HEK293 (cell line): Measurements from ENCODE around the gene GANAB.

Experiments used
- SETDB1 ChIP-seq: IDR thresholded peaks from one replicate; pipeline ENCODE4 v1.6.1; 2017; ENCODE audit warnings: mild to moderate bottlenecking, low read length, moderate library complexity, mixed read lengths; ENCODE audit not compliant: insufficient read length
- SP7 ChIP-seq: fragments of 450-650 bp; formaldehyde crosslinking; IDR thresholded peaks from 2 replicates; pipeline ENCODE4 v1.5.1; 2016; ENCODE audit warnings: missing biosample characterization, missing genetic modification characterization
- ZBTB1 ChIP-seq: fragments of 450-650 bp; formaldehyde crosslinking; IDR thresholded peaks from 2 replicates; pipeline ENCODE4 v1.5.1; 2016; ENCODE audit warnings: missing biosample characterization, missing genetic modification characterization
- ZBTB49 ChIP-seq: fragments of 450-650 bp; formaldehyde crosslinking; IDR thresholded peaks from 2 replicates; pipeline ENCODE4 v1.5.1; 2016; ENCODE audit warnings: missing biosample characterization, missing genetic modification characterization, low read depth
- ZEB2 ChIP-seq: fragments of 450-650 bp; formaldehyde crosslinking; IDR thresholded peaks from 2 replicates; pipeline ENCODE4 v1.5.1; 2016; ENCODE audit warnings: missing biosample characterization, missing genetic modification characterization
- ZFP3 ChIP-seq: fragments of 450-650 bp; formaldehyde crosslinking; IDR thresholded peaks from 2 replicates; pipeline ENCODE4 v1.5.1; 2016; ENCODE audit warnings: low read depth, missing biosample characterization, missing genetic modification characterization
- ZNF112 ChIP-seq: fragments of 450-650 bp; formaldehyde crosslinking; IDR thresholded peaks from 2 replicates; pipeline ENCODE4 v1.5.0; 2017; ENCODE audit warnings: missing biosample characterization, missing genetic modification characterization
- ZNF132 ChIP-seq: fragments of 450-650 bp; formaldehyde crosslinking; IDR thresholded peaks from 2 replicates; pipeline ENCODE4 v1.5.1; 2017; ENCODE audit warnings: missing biosample characterization, missing genetic modification characterization, borderline replicate concordance
- ZNF133 ChIP-seq: fragments of 450-650 bp; formaldehyde crosslinking; IDR thresholded peaks from 2 replicates; pipeline ENCODE4 v1.5.1; 2016; ENCODE audit warnings: missing biosample characterization, missing genetic modification characterization
- ZNF2 ChIP-seq: fragments of 450-650 bp; formaldehyde crosslinking; IDR thresholded peaks from 2 replicates; pipeline ENCODE4 v1.5.1; 2016; ENCODE audit warnings: missing biosample characterization, missing genetic modification characterization
- ZNF211 ChIP-seq: fragments of 450-650 bp; formaldehyde crosslinking; IDR thresholded peaks from 2 replicates; pipeline ENCODE4 v1.5.1; 2016; ENCODE audit warnings: low read depth, missing biosample characterization, missing genetic modification characterization
- ZNF223 ChIP-seq: fragments of 450-650 bp; formaldehyde crosslinking; IDR thresholded peaks from 2 replicates; pipeline ENCODE4 v1.5.1; 2016; ENCODE audit warnings: missing biosample characterization, missing genetic modification characterization
- ZNF24 ChIP-seq: fragments of 450-650 bp; formaldehyde crosslinking; IDR thresholded peaks from 2 replicates; pipeline ENCODE4 v1.5.1; 2016; ENCODE audit warnings: missing biosample characterization, missing genetic modification characterization
- ZNF26 ChIP-seq: fragments of 450-650 bp; formaldehyde crosslinking; IDR thresholded peaks from 2 replicates; pipeline ENCODE4 v1.5.1; 2016; ENCODE audit warnings: missing biosample characterization, missing genetic modification characterization
- ZNF302 ChIP-seq: fragments of 450-650 bp; formaldehyde crosslinking; IDR thresholded peaks from 2 replicates; pipeline ENCODE4 v1.5.1; 2016; ENCODE audit warnings: missing biosample characterization, missing genetic modification characterization, low read depth
- ZNF335 ChIP-seq: fragments of 450-650 bp; formaldehyde crosslinking; conservative IDR thresholded peaks from 2 replicates; pipeline ENCODE4 v1.5.1; 2016; ENCODE audit warnings: missing biosample characterization, missing genetic modification characterization
- ZNF513 ChIP-seq: fragments of 450-650 bp; IDR thresholded peaks from 2 replicates; pipeline ENCODE4 v1.5.1; 2018; ENCODE audit warnings: missing biosample characterization, missing genetic modification characterization
- ZNF521 ChIP-seq: fragments of 450-650 bp; formaldehyde crosslinking; IDR thresholded peaks from 2 replicates; pipeline ENCODE4 v1.5.1; 2017; ENCODE audit warnings: missing biosample characterization, mild to moderate bottlenecking, missing genetic modification characterization
- ZNF548 ChIP-seq: fragments of 450-650 bp; formaldehyde crosslinking; IDR thresholded peaks from 2 replicates; pipeline ENCODE4 v1.5.1; 2016; ENCODE audit warnings: missing biosample characterization, missing genetic modification characterization
- ZNF596 ChIP-seq: fragments of 450-650 bp; IDR thresholded peaks from 2 replicates; pipeline ENCODE4 v1.5.0; 2018; ENCODE audit warnings: missing biosample characterization, mild to moderate bottlenecking, missing genetic modification characterization, moderate library complexity
- ZNF629 ChIP-seq: fragments of 450-650 bp; formaldehyde crosslinking; IDR thresholded peaks from 2 replicates; pipeline ENCODE4 v1.5.1; 2017; ENCODE audit warnings: missing biosample characterization, missing genetic modification characterization
- ZNF654 ChIP-seq: fragments of 450-650 bp; formaldehyde crosslinking; IDR thresholded peaks from 2 replicates; pipeline ENCODE4 v1.5.1; 2016; ENCODE audit warnings: low read depth, missing biosample characterization, missing genetic modification characterization
- ZNF660 ChIP-seq: fragments of 450-650 bp; IDR thresholded peaks from 2 replicates; pipeline ENCODE4 v1.5.1; 2018; ENCODE audit warnings: missing biosample characterization, mild to moderate bottlenecking, missing genetic modification characterization
- ZNF677 ChIP-seq: fragments of 450-650 bp; IDR thresholded peaks from 2 replicates; pipeline ENCODE4 v1.5.0; 2018; ENCODE audit warnings: missing biosample characterization, mild to moderate bottlenecking, missing genetic modification characterization, moderate library complexity
- ZSCAN16 ChIP-seq: fragments of 450-650 bp; formaldehyde crosslinking; IDR thresholded peaks from 2 replicates; pipeline ENCODE4 v1.5.1; 2016; ENCODE audit warnings: missing biosample characterization, missing genetic modification characterization
- ZSCAN23 ChIP-seq: fragments of 450-650 bp; formaldehyde crosslinking; IDR thresholded peaks from 2 replicates; pipeline ENCODE4 v1.5.1; 2016; ENCODE audit warnings: missing biosample characterization, missing genetic modification characterization
- TF ChIP-seq, protein P1 (sequence below): fragments of 450-650 bp; formaldehyde crosslinking; IDR thresholded peaks from 2 replicates; pipeline ENCODE4 v1.5.1; 2016; ENCODE audit warnings: missing biosample characterization, missing genetic modification characterization
- TF ChIP-seq, protein P2 (sequence below): fragments of 450-650 bp; formaldehyde crosslinking; IDR thresholded peaks from 2 replicates; pipeline ENCODE4 v1.5.1; 2016; ENCODE audit warnings: missing biosample characterization, missing genetic modification characterization
- TF ChIP-seq, protein P3 (sequence below): fragments of 450-650 bp; formaldehyde crosslinking; IDR thresholded peaks from 2 replicates; pipeline ENCODE4 v1.5.1; 2017; ENCODE audit warnings: missing biosample characterization, missing genetic modification characterization

The GANAB gene

GRCh38 chr11:62599069-62599696 lies 47.2 kb downstream of the GANAB start (continued):
- no peak for TF ChIP-seq ZNF132 (tag by site-specific recombination)
- TF ChIP-seq, protein P1, sequence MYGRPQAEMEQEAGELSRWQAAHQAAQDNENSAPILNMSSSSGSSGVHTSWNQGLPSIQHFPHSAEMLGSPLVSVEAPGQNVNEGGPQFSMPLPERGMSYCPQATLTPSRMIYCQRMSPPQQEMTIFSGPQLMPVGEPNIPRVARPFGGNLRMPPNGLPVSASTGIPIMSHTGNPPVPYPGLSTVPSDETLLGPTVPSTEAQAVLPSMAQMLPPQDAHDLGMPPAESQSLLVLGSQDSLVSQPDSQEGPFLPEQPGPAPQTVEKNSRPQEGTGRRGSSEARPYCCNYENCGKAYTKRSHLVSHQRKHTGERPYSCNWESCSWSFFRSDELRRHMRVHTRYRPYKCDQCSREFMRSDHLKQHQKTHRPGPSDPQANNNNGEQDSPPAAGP (tag by site-specific recombination) = no peak
- TF ChIP-seq ZNF112 = no peak
- TF ChIP-seq ZFP3 (tag by site-specific recombination) = no peak
- no peak for TF ChIP-seq ZNF596 (tag by site-specific recombination)
- TF ChIP-seq, protein P2, sequence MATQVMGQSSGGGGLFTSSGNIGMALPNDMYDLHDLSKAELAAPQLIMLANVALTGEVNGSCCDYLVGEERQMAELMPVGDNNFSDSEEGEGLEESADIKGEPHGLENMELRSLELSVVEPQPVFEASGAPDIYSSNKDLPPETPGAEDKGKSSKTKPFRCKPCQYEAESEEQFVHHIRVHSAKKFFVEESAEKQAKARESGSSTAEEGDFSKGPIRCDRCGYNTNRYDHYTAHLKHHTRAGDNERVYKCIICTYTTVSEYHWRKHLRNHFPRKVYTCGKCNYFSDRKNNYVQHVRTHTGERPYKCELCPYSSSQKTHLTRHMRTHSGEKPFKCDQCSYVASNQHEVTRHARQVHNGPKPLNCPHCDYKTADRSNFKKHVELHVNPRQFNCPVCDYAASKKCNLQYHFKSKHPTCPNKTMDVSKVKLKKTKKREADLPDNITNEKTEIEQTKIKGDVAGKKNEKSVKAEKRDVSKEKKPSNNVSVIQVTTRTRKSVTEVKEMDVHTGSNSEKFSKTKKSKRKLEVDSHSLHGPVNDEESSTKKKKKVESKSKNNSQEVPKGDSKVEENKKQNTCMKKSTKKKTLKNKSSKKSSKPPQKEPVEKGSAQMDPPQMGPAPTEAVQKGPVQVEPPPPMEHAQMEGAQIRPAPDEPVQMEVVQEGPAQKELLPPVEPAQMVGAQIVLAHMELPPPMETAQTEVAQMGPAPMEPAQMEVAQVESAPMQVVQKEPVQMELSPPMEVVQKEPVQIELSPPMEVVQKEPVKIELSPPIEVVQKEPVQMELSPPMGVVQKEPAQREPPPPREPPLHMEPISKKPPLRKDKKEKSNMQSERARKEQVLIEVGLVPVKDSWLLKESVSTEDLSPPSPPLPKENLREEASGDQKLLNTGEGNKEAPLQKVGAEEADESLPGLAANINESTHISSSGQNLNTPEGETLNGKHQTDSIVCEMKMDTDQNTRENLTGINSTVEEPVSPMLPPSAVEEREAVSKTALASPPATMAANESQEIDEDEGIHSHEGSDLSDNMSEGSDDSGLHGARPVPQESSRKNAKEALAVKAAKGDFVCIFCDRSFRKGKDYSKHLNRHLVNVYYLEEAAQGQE = no peak
- no peak for TF ChIP-seq ZSCAN23 (tag by site-specific recombination)
- TF ChIP-seq ZNF677 (tag by site-specific recombination) = no peak
- TF ChIP-seq ZNF133 (tag by site-specific recombination) = no peak
- TF ChIP-seq ZNF2 (tag by site-specific recombination) = 0 out of 2 replicates have a peak, but pooled peaks have one; percentile 42
- TF ChIP-seq ZNF629 (tag by site-specific recombination) = peak; percentile 51
- TF ChIP-seq ZNF211 (tag by site-specific recombination) = no peak
- no peak for TF ChIP-seq ZBTB49 (tag by site-specific recombination)
- peak; percentile 36; the same call in 1 of the 2 replicates for TF ChIP-seq SP7
- no peak for TF ChIP-seq ZNF654 (tag by site-specific recombination)
- no peak for TF ChIP-seq ZNF223 (tag by site-specific recombination)
- TF ChIP-seq SETDB1 = no peak
- peak; percentile 38 for TF ChIP-seq ZEB2 (tag by site-specific recombination)
- peak; percentile 45 for TF ChIP-seq ZNF335
- no peak for TF ChIP-seq ZNF24 (tag by site-specific recombination)
- TF ChIP-seq, protein P3, sequence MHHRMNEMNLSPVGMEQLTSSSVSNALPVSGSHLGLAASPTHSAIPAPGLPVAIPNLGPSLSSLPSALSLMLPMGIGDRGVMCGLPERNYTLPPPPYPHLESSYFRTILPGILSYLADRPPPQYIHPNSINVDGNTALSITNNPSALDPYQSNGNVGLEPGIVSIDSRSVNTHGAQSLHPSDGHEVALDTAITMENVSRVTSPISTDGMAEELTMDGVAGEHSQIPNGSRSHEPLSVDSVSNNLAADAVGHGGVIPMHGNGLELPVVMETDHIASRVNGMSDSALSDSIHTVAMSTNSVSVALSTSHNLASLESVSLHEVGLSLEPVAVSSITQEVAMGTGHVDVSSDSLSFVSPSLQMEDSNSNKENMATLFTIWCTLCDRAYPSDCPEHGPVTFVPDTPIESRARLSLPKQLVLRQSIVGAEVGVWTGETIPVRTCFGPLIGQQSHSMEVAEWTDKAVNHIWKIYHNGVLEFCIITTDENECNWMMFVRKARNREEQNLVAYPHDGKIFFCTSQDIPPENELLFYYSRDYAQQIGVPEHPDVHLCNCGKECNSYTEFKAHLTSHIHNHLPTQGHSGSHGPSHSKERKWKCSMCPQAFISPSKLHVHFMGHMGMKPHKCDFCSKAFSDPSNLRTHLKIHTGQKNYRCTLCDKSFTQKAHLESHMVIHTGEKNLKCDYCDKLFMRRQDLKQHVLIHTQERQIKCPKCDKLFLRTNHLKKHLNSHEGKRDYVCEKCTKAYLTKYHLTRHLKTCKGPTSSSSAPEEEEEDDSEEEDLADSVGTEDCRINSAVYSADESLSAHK (tag by site-specific recombination) = no peak
- TF ChIP-seq ZNF660 (tag by site-specific recombination) = peak; percentile 82
- TF ChIP-seq ZSCAN16 (tag by site-specific recombination) = no peak
- no peak for TF ChIP-seq ZNF26
- TF ChIP-seq ZNF302 (tag by site-specific recombination) = no peak
- no peak for TF ChIP-seq ZBTB1 (tag by site-specific recombination)
- TF ChIP-seq ZNF521 = no peak
- TF ChIP-seq ZNF513 (tag by site-specific recombination) = no peak
- TF ChIP-seq ZNF548 = no peak
